ENCODE data around the gene MGST3. TPM values are rescaled to one million over a fixed set of nuclear protein-coding genes. Genes with fewer than 3 reads are reported as not detected.

MGST3 gene
- total RNA-seq, 2 donors from 2014 or later: 491 to 509 TPM

DNA sequence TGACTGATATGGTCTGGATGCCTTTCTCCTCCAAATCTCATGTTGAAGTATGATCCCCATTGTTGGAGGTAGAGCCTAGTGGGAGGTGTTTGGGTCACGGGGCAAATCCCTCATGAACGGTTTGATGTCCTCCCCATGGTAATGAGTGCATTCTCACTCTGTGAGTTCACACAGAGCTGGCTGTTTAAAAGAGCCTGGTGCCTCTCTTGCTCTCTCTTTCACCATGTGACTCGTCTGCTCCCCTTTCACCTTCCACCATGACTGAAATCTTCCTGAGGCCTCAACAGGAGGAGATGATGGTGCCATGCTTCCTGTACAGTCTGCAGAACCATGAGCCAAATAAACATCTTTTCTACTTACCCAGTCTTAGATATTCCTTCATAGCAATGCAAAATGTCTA lies 37.1 kb downstream of the MGST3 start:
- H3K4me3 ChIP-seq: no peak overlapping the region
- peaks cover 59% of the 10 kb centered on the region for H3K36me3 ChIP-seq
- DNase-seq (ENCODE audit: low spot score): no peak
- H3K27ac ChIP-seq: no peak overlapping the region
- no peaks in the 10 kb centered on the region for H3K9me3 ChIP-seq
- no peaks in the 10 kb centered on the region for H3K27me3 ChIP-seq
- TF ChIP-seq, protein P1, sequence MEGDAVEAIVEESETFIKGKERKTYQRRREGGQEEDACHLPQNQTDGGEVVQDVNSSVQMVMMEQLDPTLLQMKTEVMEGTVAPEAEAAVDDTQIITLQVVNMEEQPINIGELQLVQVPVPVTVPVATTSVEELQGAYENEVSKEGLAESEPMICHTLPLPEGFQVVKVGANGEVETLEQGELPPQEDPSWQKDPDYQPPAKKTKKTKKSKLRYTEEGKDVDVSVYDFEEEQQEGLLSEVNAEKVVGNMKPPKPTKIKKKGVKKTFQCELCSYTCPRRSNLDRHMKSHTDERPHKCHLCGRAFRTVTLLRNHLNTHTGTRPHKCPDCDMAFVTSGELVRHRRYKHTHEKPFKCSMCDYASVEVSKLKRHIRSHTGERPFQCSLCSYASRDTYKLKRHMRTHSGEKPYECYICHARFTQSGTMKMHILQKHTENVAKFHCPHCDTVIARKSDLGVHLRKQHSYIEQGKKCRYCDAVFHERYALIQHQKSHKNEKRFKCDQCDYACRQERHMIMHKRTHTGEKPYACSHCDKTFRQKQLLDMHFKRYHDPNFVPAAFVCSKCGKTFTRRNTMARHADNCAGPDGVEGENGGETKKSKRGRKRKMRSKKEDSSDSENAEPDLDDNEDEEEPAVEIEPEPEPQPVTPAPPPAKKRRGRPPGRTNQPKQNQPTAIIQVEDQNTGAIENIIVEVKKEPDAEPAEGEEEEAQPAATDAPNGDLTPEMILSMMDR (IDR thresholded peaks at IDR 0.05): no peak
- peaks cover 0 to 8% of the 10 kb centered on the region in 2 donors for H3K4me1 ChIP-seq

DNA sequence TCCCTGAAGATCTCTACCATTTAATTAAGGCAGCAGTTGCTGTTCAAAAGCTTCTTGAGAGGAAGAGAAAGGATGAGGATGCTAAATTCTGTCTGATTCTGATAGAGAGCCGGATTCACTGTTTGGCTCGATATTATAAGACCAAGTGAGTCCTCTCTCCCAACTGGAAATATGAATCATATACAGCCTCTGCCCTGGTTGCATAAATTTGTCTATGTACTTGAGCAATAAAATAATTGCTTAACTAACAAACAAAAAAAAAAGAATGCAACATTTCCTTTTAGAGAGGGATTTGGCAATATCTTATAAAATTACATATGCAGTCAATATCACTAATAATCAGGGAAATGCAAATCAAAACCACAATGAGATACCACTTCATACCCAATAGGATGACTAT lies 40.5 kb downstream of the MGST3 start:
- H3K9me3 ChIP-seq: no peaks in the 10 kb centered on the region
- H3K4me1 ChIP-seq: peaks cover 0 to 2% of the 10 kb centered on the region in 2 donors
- TF ChIP-seq, protein P1 (IDR thresholded peaks at IDR 0.05): no peak
- no peak overlapping the region for H3K27ac ChIP-seq
- H3K36me3 ChIP-seq: peaks cover 43% of the 10 kb centered on the region
- H3K4me3 ChIP-seq: no peak overlapping the region
- no peaks in the 10 kb centered on the region for H3K27me3 ChIP-seq
- no peak for DNase-seq (ENCODE audit: low spot score)

DNA sequence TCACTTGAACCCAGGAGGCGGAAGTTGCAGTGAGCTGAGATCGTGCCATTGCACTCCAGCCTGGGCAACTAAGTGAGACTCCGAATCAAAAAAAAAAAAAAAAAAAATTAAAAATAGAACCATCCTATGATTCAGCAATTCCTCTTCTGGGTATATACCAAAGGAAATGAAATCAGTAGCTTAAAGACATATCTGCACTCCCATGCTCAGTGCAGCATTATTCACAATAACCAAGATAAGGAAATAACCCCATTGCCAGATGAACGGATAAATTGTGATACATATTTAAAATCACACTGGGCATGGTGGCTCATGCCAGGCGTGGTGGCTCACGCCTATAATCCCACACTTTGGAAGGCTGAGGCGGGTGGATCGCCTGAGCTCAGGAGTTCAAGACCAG lies 43.6 kb downstream of the MGST3 start:
- no peaks in the 10 kb centered on the region for H3K27me3 ChIP-seq
- TF ChIP-seq, protein P1 (IDR thresholded peaks at IDR 0.05): no peak
- H3K9me3 ChIP-seq: no peaks in the 10 kb centered on the region
- no peak overlapping the region for H3K4me3 ChIP-seq
- H3K36me3 ChIP-seq: peaks cover 35% of the 10 kb centered on the region
- H3K27ac ChIP-seq: no peak overlapping the region
- DNase-seq (ENCODE audit: low spot score): no peak
- H3K4me1 ChIP-seq: no peaks in the 10 kb centered on the region

DNA sequence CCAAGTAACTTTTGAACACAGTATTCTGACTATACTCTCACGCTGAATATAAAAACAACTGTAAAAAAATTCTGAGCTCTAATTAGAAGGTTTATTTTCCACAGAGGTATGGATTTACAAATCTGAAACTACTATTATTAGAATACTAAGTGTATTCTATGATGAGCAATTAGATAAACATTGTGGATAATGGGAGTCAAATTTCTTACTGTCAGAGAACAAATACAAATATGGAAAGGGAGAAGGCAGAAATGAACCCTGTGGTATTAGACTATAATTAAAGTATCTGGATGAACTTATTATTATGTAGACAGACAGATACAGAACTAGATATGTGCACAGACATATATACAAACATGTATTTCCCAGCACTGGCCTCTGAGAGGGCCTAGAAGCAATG lies 44.8 kb downstream of the MGST3 start:
- TF ChIP-seq, protein P1 (IDR thresholded peaks at IDR 0.05): no peak
- no peak for DNase-seq (ENCODE audit: low spot score)
- Histone ChIP-seq H3K36me3 (peaks cover 39% of the 10 kb centered on the region), H3K9me3 (no peaks in the 10 kb centered on the region), H3K4me1 (no peaks in the 10 kb centered on the region), H3K27me3 (no peaks in the 10 kb centered on the region), H3K27ac (no peak overlapping the region), H3K4me3 (no peak overlapping the region)

DNA sequence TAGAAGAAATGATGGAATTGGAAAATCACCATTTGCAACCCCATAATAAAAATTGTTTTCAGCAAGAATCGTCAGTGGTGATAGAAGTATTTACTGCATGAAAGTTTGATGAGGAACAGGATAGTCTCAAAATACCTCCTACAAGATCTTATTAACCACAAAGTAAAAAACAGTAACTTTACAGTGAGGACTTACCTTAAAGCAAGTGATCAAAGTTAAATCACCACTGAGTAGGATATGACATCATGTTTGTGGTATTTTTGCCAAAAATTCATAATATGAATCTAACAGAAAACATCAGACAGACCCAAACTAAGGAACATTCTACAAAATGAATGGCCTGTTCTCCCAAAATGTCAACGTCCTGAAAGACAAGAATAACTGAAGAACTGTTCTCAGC lies 47.5 kb downstream of the MGST3 start:
- no peaks in the 10 kb centered on the region for H3K27me3 ChIP-seq
- peaks cover 43% of the 10 kb centered on the region for H3K36me3 ChIP-seq
- TF ChIP-seq, protein P1 (IDR thresholded peaks at IDR 0.05): no peak
- no peak for DNase-seq (ENCODE audit: low spot score)
- no peak overlapping the region for H3K4me3 ChIP-seq
- peaks cover 0 to 2% of the 10 kb centered on the region in 2 donors for H3K4me1 ChIP-seq
- no peak overlapping the region for H3K27ac ChIP-seq
- no peaks in the 10 kb centered on the region for H3K9me3 ChIP-seq

DNA sequence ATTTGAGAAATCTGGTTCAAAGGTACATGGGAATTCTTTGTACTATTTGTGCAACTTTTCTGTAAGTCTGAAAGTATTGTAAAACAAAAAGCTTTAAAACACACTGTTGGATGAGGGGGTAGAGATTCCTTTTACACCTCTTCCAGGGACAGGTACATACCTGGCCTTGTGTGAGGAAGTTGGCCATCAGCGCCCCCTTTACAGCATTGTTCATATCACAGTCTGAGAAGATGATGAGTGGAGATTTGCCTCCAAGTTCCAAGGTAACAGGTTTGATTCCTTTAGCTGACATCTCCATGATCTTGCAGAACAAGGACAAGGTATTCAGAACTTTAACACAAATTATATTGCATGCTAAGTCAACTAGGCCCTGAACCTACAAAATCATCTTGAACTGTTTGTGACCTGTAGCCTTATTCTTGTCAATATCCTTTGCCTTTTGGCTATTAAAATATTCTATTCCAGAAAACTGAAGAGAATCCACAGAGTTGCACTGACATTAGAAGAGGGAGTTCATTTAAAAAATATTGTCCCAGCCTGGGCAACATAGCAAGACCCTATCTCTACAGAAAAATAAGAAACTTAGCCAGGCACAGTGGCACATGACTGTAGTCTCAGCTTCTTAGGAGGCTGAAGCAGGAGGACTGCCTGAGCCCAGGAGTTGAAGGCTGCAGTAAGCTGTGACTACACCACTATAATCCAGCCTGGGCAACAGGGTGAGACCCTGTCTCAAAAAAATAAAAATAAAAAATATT lies 48.4 kb downstream of the MGST3 start:
- no peaks in the 10 kb centered on the region for H3K27me3 ChIP-seq
- no peak for DNase-seq (ENCODE audit: low spot score)
- H3K9me3 ChIP-seq: no peaks in the 10 kb centered on the region
- no peak overlapping the region for H3K27ac ChIP-seq
- peaks cover 0 to 4% of the 10 kb centered on the region in 2 donors for H3K4me1 ChIP-seq
- peaks cover 43% of the 10 kb centered on the region for H3K36me3 ChIP-seq
- no peak overlapping the region for H3K4me3 ChIP-seq
- TF ChIP-seq, protein P1 (IDR thresholded peaks at IDR 0.05): no peak
